Measurements from ENCODE around the gene PRKACG. TPM values are rescaled to one million over a fixed set of nuclear protein-coding genes. Genes with fewer than 3 reads are reported as not detected.

Gene PRKACG
- total and polyA plus RNA-seq, 8 donors, result not detected

DNA sequence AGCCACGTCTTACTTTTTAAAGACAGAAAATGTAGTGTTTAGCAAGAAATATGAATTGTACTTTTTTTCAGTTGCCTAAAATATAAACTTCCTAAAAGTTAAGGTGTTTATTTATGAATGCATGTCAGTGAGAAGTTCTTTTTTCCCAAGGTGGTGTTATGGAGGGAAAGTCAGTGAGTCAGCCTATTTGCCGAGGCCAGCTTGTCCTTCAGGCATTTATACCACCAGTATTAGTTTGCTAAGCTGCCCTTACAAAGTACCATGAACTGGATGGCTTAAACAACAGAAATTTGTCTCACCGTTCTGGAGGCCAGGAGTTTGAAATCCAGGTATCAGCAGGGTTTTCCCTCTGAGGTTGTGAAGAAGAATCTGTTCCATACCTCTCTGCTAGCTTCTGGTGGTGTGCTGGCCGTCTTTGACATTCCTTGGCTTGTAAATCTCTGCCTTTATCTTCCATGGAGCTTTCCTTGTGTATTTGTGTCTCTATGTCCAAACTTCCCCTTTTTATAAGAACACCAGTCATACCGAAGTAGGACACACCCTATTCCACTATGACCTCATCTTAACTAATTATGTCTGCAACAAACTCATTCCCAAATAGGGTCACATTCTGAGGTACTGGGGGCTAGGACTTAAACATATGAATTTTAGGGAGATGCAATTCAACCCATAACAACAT, 38.4 kb downstream of the PRKACG start:
- intact Hi-C loops (cut with DNase I), result no loop called here
- H3K4me3 ChIP-seq, result peak overlapping the region in 1 of 4 donors; percentile 7
- no peaks in the 10 kb centered on the region for H3K9me3 ChIP-seq
- no peaks in the 10 kb centered on the region for H3K36me3 ChIP-seq
- H3K27ac ChIP-seq, result peak overlapping the region in 2 of 4 donors; percentile 15 to 44
- TF ChIP-seq, protein P1, sequence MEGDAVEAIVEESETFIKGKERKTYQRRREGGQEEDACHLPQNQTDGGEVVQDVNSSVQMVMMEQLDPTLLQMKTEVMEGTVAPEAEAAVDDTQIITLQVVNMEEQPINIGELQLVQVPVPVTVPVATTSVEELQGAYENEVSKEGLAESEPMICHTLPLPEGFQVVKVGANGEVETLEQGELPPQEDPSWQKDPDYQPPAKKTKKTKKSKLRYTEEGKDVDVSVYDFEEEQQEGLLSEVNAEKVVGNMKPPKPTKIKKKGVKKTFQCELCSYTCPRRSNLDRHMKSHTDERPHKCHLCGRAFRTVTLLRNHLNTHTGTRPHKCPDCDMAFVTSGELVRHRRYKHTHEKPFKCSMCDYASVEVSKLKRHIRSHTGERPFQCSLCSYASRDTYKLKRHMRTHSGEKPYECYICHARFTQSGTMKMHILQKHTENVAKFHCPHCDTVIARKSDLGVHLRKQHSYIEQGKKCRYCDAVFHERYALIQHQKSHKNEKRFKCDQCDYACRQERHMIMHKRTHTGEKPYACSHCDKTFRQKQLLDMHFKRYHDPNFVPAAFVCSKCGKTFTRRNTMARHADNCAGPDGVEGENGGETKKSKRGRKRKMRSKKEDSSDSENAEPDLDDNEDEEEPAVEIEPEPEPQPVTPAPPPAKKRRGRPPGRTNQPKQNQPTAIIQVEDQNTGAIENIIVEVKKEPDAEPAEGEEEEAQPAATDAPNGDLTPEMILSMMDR (IDR thresholded peaks at IDR 0.05), result no peak
- DNase-seq (no peak), ATAC-seq (peak; percentile 24 to 64 (median 34)), FAIRE-seq (no peak)
- WGBS, 2 donors, result 74% methylated on average over 5 of the region's 5 CpGs
- peaks cover 8 to 12% (median 8%) of the 10 kb centered on the region in 3 donors for H3K4me1 ChIP-seq
- H3K27me3 ChIP-seq, result no peaks in the 10 kb centered on the region

DNA sequence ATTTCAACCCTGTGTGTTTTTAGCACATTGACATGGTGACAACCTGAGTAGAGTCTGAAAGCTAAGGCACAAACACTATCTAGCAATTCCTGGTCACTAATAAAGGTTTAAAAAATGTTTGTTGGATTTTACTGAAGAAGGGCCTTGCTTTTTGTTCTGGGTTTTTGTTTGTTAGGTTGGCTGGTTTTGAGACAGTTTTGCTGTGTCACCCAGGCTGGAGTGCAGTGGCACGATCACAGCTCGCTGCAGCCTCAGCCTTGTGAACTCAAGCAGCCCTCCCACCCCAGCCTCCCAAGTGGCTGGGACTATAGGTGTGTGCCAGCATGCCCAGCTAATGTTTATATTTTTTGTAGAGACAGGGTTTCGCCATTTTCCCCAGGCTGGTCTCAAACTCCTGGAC, 39.0 kb downstream of the PRKACG start:
- intact Hi-C loops (cut with DNase I), result no loop called here
- no peak for DNase-seq

DNA sequence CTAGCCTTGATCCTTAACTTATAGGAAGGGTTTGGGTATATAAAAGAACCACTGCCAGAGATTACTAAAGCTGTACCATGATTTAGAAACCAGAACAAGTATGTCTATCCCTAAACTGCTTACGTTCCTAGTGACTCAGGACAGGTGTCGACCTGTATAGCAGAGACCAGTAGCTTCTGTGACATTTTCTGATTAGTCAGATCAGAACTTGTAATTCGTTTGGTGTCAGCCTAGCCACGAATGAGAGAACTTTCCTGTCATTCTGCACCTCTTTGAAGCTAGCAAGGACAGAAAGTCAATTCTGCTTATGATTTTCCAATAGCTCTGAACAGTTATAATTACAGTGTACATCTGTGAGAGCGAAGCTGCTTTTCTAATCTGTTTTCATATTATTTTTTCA, 39.5 kb downstream of the PRKACG start:
- intact Hi-C loops (cut with DNase I), result no loop called here
- H3K9me3 ChIP-seq, result no peaks in the 10 kb centered on the region
- H3K4me3 ChIP-seq, result no peak overlapping the region
- 66 to 77% methylated on average over 5 of the region's 5 CpGs for WGBS, 2 donors
- DNase-seq (no peak), FAIRE-seq (no peak), ATAC-seq (peak; percentile 21 to 35 (median 28))
- no peaks in the 10 kb centered on the region for H3K36me3 ChIP-seq
- no peak overlapping the region for H3K27ac ChIP-seq
- TF ChIP-seq, protein P1 (IDR thresholded peaks at IDR 0.05), result no peak
- H3K27me3 ChIP-seq, result no peaks in the 10 kb centered on the region
- peaks cover 0 to 8% (median 4%) of the 10 kb centered on the region in 3 donors for H3K4me1 ChIP-seq

More for the DNA sequence above, 39.0 kb downstream of the PRKACG start:
- H3K27ac ChIP-seq, result peak overlapping the region in 2 of 4 donors; percentile 15 to 44
- H3K36me3 ChIP-seq, result no peaks in the 10 kb centered on the region
- 94 to 96% methylated on average over 3 of the region's 3 CpGs for WGBS, 2 donors
- TF ChIP-seq, protein P1 (IDR thresholded peaks at IDR 0.05), result no peak
- no peaks in the 10 kb centered on the region for H3K9me3 ChIP-seq
- peak; percentile 35 to 51 (median 42) for ATAC-seq
- H3K27me3 ChIP-seq, result no peaks in the 10 kb centered on the region
- no peak for FAIRE-seq
- H3K4me1 ChIP-seq, result peaks cover 4 to 9% (median 5%) of the 10 kb centered on the region in 3 donors
- peak overlapping the region in 1 of 4 donors; percentile 7 for H3K4me3 ChIP-seq

DNA sequence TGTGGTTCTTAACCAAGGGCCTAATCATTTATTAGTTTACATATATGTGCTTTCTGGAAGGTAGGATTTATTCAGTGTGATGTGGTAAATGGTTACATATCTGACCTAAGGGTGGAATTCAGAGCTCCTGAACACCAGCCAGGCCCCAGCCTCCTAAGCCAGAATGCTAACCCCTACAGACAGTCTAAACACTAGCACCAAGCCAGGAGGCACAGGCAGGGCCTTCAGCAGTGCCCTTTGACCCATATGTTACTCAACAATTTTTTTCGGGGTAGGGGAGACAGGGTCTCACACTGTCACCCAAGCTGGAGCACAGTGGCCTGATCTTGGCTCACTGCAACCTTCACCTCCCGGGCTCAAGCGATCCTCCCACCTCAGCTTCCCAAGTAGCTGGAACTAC, 40.3 kb downstream of the PRKACG start:
- peaks cover 0 to 8% (median 0%) of the 10 kb centered on the region in 3 donors for H3K4me1 ChIP-seq
- H3K27me3 ChIP-seq, result no peaks in the 10 kb centered on the region
- no peak for FAIRE-seq
- no peak overlapping the region for H3K4me3 ChIP-seq
- 90 to 93% methylated on average over 3 of the region's 3 CpGs for WGBS, 2 donors
- intact Hi-C loops (cut with DNase I), result no loop called here
- H3K27ac ChIP-seq, result no peak overlapping the region
- no peaks in the 10 kb centered on the region for H3K36me3 ChIP-seq
- DNase-seq, result no peak
- H3K9me3 ChIP-seq, result no peaks in the 10 kb centered on the region
- TF ChIP-seq, protein P1 (IDR thresholded peaks at IDR 0.05), result no peak
- ATAC-seq, result no peak

DNA sequence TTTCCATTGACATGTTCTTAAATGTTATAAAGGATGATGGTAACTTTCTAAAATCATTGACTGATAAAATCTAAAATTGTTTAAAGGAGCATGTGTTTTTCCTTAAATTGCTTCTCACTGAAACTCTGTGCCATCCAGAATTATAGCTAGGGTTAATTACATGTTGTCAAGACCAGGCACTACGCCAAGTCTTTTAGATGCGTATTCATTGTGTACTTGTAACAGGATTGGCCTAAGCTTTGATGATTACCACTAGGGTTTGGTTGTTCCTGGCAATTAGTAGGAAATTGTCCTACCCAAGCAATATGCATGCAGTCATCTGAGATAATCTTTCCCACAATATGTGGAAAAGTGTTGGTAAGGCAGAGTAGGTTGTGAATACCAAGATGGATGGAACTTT, 43.8 kb downstream of the PRKACG start:
- no peak for ATAC-seq
- FAIRE-seq, result peak; percentile 51
- intact Hi-C loops (cut with DNase I), result no loop called here
- no peaks in the 10 kb centered on the region for H3K9me3 ChIP-seq
- TF ChIP-seq, protein P1 (IDR thresholded peaks at IDR 0.05), result no peak
- no peak for DNase-seq
- H3K4me3 ChIP-seq, result no peak overlapping the region
- H3K4me1 ChIP-seq, result peaks cover 0 to 4% (median 4%) of the 10 kb centered on the region in 3 donors
- no peaks in the 10 kb centered on the region for H3K36me3 ChIP-seq
- no peak overlapping the region for H3K27ac ChIP-seq
- H3K27me3 ChIP-seq, result no peaks in the 10 kb centered on the region
- WGBS, 2 donors, result 64 to 68% methylated on average over 2 of the region's 2 CpGs
